Gastrocnemius medialis (tissue), 4 donors: ENCODE data around the gene RIBC1.

Experiments used
- CTCF ChIP-seq, 5 experiments: fragments of 450-650 bp in 3 of 5; fragments of 200-600 bp in 2 of 5; sonication (generic) in 2 of 5; IDR thresholded peaks in 4 of 5; conservative IDR thresholded peaks in 1 of 5; 1 replicate in 4 of 5; 2 replicates in 1 of 5; pipeline ENCODE4 v1.5.1; 2016 to 2019; ENCODE audit warnings: antibody characterized with exemption in 5 of 5, mild to moderate bottlenecking in 3 of 5, moderate library complexity in 3 of 5
- POLR2A ChIP-seq, 2 donors: fragments of 450-650 bp; IDR thresholded peaks; one replicate each; pipeline ENCODE4 v1.6.1; 2017; ENCODE audit warnings: antibody characterized with exemption in 2 of 2, mild to moderate bottlenecking in 2 of 2, moderate library complexity in 2 of 2

GRCh38 chrX:53445977-53446376, 23.3 kb downstream of the RIBC1 start:
- no peak for TF ChIP-seq POLR2A (IDR thresholded peaks at IDR 0.05)
- peak in 4 of 5 experiments; percentile 4 to 50 (median 32) for TF ChIP-seq CTCF (IDR thresholded peaks at IDR 0.05 in 4 of 5, conservative IDR thresholded peaks at IDR 0.05 in 1 of 5)
